KMS-11 (cell line): ENCODE measurements around the gene HDAC7.

Source experiments
- H2AFZ ChIP-seq: fragments of 200-600 bp; sonication (generic); 2 replicates; pipeline ENCODE4 v1.6.1; 2016; ENCODE audit warnings: antibody characterized with exemption, mixed run types, low read depth
- H3K27ac ChIP-seq: fragments of 200-600 bp; sonication (generic); 2 replicates; pipeline ENCODE4 v1.6.1; 2016; ENCODE audit warnings: mild to moderate bottlenecking, mixed run types
- H3K27me3 ChIP-seq: fragments of 200-600 bp; sonication (generic); 2 replicates; pipeline ENCODE4 v1.6.1; 2017; ENCODE audit warnings: mild to moderate bottlenecking, low read depth, mixed run types, moderate library complexity; ENCODE audit not compliant: insufficient read depth
- H3K36me3 ChIP-seq: fragments of 200-600 bp; sonication (generic); 2 replicates; pipeline ENCODE4 v1.6.1; 2017; ENCODE audit warnings: mild to moderate bottlenecking, mixed run types; ENCODE audit not compliant: insufficient read depth
- H3K4me1 ChIP-seq: fragments of 200-600 bp; sonication (generic); 2 replicates; pipeline ENCODE4 v1.6.1; 2016; ENCODE audit warnings: mild to moderate bottlenecking, low read depth, mixed run types; ENCODE audit not compliant: poor library complexity, severe bottlenecking
- H3K4me2 ChIP-seq: fragments of 200-600 bp; sonication (generic); 2 replicates; pipeline ENCODE4 v1.7.0; 2016; ENCODE audit warnings: mild to moderate bottlenecking, mixed run types
- H3K4me3 ChIP-seq: fragments of 200-600 bp; sonication (generic); IDR thresholded peaks from 2 replicates; pipeline ENCODE4 v1.6.1; 2017; ENCODE audit warnings: low read depth, low read length, mixed read lengths; ENCODE audit not compliant: insufficient read depth
- H3K79me2 ChIP-seq: fragments of 200-600 bp; sonication (generic); 2 replicates; pipeline ENCODE4 v1.6.1; 2016; ENCODE audit warnings: low read depth, mixed run types; ENCODE audit not compliant: insufficient read depth
- H3K9ac ChIP-seq: fragments of 200-600 bp; sonication (generic); 2 replicates; pipeline ENCODE4 v1.6.1; 2016; ENCODE audit warnings: mild to moderate bottlenecking, mixed run types
- H4K20me1 ChIP-seq: fragments of 200-600 bp; sonication (generic); 2 replicates; pipeline ENCODE4 v1.6.1; 2016; ENCODE audit warnings: mild to moderate bottlenecking, mixed run types; ENCODE audit not compliant: insufficient read depth
- CTCF ChIP-seq: fragments of 200-600 bp; sonication (generic); conservative IDR thresholded peaks from 2 replicates; pipeline ENCODE4 v1.6.1; 2017; ENCODE audit warnings: low read depth, mild to moderate bottlenecking, antibody characterized with exemption, low read length, moderate library complexity, mixed read lengths

The HDAC7 gene

GRCh38 chr12:47766502-47767215 is 53.0 kb downstream of the HDAC7 start:
- Histone ChIP-seq H3K9ac (no peak overlapping the region), H3K27ac (peak overlapping the region; percentile 39; the same call in 1 of the 2 replicates), H3K4me3 (no peak overlapping the region), H4K20me1 (no peaks in the 10 kb centered on the region), H3K4me2 (peak overlapping the region; percentile 57; the same call in 1 of the 2 replicates), H3K79me2 (no peaks in the 10 kb centered on the region), H2AFZ (no peak overlapping the region), H3K27me3 (no peaks in the 10 kb centered on the region), H3K4me1 (peaks cover 43% of the 10 kb centered on the region), H3K36me3 (no peaks in the 10 kb centered on the region)
- TF ChIP-seq CTCF = no peak

GRCh38 chr12:47763481-47764346 is 56.0 kb downstream of the HDAC7 start:
- Histone ChIP-seq H3K4me3 (no peak overlapping the region), H3K27me3 (no peaks in the 10 kb centered on the region), H4K20me1 (no peaks in the 10 kb centered on the region), H2AFZ (no peak overlapping the region), H3K4me1 (peaks cover 42% of the 10 kb centered on the region), H3K27ac (no peak overlapping the region), H3K79me2 (no peaks in the 10 kb centered on the region), H3K4me2 (no peak overlapping the region), H3K9ac (no peak overlapping the region), H3K36me3 (no peaks in the 10 kb centered on the region)
- TF ChIP-seq CTCF = no peak

- H3K4me1 ChIP-seq = peaks cover 47% of the 10 kb centered on the region
These were observed 56.7 kb downstream of the HDAC7 start for GRCh38 chr12:47762850-47763465.

More at GRCh38 chr12:47762850-47763465, 56.7 kb downstream of the HDAC7 start:
- TF ChIP-seq CTCF = no peak
- no peak overlapping the region for H3K4me2 ChIP-seq
- no peaks in the 10 kb centered on the region for H3K36me3 ChIP-seq
- H4K20me1 ChIP-seq = no peaks in the 10 kb centered on the region
- no peak overlapping the region for H2AFZ ChIP-seq
- no peaks in the 10 kb centered on the region for H3K79me2 ChIP-seq
- H3K4me3 ChIP-seq = no peak overlapping the region
- H3K27ac ChIP-seq = no peak overlapping the region
- H3K9ac ChIP-seq = no peak overlapping the region
- H3K27me3 ChIP-seq = no peaks in the 10 kb centered on the region
